Umbilical cord (tissue), 2 donors: ENCODE results near the gene PCID2. TPM values are rescaled to one million over a fixed set of nuclear protein-coding genes. Genes with fewer than 3 reads are reported as not detected.

Experiments used
- DNase-seq: peaks from one replicate; pipeline ENCODE4 v3.0.0-alpha.2; 2015; ENCODE audit warnings: low spot score
- total RNA-seq: library from RNA; depleted of rRNA; stranded (reverse); fragments of >200 nt; gene quantifications from one replicate; pipeline ENCODE4 v1.2.3, GENCODE V29; 2014; ENCODE audit warnings: low replicate concordance; ENCODE audit not compliant: insufficient read depth

The PCID2 gene
- total RNA-seq, 1 donor from 2014 or later, result 79.9 TPM

DNA sequence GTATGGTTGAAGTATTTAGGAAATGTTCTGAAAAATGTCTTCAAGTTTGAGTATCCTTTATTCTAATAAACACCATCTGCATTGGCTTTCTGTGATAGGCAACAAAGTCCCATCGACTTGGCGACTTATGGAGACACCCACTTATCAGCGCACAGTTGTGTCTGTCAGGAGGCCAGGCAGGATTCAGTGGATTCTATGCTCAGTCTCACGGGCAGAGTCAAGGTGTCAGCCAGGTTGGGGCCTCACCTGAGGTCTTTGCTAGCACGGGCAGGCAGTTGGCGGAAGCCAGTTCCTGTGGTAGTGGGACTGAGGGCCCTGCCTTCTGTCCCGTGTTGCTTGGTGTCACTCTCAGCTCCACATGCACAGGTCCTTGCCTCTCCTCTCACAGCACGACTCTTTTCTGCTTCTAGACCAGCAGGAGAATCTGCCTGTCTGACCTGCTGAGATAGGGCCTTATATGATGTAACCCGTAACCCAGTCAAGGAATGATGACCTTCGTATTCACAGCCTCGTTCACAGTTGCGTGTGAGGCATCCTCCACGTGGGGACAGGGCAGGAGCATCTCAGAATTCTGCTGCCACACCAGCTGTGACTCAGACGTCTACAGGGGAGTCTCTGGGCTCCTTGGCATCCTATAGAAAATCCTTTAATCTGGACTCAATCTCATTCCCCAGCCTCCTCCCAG, 10.9 kb upstream of the PCID2 start:
- DNase-seq, result peak; percentile 43

DNA sequence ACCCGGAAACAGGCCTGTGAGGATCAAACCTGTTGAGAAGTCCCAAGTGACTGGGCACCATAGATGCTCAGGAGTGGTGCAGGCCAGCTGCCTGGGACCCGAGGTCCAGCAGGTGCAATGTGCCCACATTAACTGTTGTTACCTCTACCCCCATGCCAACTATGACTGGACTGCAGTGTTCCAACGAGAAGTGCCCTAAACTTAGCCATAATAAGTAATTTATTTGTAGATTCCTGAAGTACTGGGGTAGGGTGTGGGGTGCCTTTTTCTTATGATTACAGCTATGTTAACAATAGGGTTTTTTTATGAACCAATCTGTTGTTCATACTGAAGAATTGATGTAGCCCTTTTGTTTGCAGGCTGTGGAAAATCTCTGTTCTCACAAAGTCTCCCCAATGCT, 10.1 kb upstream of the PCID2 start:
- no peak for DNase-seq

DNA sequence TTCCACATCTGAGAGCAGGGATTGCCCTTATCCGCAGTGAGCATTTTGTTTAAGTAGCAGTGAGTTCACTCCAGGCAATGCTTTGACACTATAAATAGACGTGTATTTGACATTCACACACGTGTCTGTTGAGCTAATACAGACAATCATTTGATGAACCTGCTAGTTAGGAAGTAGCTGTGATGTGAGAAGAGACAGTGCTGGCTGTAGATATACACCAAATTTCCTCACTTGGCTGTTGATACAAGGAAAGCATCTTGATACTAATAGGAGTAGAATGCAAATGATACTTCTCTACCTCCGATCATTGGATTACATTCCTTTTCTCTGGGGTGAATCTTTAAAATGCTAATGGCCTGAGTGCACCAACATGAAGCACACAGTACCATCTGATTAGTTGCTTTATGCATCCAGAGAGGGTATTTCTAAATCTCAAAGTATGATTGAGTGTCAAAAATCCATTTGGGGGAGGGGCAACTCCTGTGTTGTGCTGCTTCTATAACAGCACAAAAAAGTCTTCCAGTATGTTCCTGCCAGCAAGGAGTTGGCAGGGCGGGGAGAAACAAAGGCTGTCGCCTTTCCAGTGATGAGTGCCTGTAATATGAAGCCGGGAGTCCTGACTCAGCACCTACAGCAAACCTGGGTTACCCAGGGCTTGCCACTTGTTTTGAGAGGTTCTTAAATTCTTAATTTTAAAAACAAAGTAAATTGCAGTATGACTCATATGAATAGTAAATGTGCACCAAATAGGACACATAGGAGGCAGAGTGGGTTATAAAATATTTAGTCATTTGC, 8.0 kb upstream of the PCID2 start:
- peak; percentile 30 for DNase-seq

DNA sequence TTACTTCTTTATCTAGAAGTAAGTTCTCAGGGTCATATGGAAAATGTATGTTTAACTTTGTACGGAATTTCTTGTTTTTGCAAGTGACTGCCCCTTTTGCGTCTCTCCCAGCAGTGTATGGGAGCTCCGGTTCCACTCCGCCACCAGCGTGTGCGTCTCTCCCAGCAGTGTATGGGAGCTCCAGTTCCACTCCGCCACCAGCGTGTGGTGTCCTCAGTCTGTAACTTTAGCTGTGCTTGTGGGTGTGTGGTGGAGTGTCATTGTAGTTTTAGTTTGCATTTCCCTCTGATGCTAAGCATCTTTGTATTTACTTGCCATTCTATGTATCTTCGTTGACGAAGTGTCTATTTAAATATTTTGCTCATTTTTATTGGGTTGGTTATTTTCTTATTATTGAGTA, 3.3 kb upstream of the PCID2 start:
- DNase-seq, result no peak

DNA sequence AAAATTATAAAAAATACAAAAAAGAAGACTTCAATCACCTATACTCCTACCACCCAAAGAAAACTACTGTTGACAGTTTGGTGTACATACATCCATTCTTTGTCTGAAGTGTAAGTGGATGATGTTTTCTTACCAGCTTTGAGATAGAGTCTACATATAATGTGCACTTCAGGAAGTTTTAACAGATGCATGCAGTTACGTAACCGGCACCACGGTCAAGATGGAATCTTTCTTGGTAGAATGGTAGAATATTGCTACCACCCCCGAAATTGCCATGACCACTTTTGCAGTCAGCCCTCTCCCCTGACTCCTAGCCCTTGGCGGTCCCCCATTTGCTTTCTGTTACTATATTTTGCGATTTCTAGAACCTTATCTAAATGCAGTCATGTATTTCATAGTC, 2.4 kb upstream of the PCID2 start:
- no peak for DNase-seq

DNA sequence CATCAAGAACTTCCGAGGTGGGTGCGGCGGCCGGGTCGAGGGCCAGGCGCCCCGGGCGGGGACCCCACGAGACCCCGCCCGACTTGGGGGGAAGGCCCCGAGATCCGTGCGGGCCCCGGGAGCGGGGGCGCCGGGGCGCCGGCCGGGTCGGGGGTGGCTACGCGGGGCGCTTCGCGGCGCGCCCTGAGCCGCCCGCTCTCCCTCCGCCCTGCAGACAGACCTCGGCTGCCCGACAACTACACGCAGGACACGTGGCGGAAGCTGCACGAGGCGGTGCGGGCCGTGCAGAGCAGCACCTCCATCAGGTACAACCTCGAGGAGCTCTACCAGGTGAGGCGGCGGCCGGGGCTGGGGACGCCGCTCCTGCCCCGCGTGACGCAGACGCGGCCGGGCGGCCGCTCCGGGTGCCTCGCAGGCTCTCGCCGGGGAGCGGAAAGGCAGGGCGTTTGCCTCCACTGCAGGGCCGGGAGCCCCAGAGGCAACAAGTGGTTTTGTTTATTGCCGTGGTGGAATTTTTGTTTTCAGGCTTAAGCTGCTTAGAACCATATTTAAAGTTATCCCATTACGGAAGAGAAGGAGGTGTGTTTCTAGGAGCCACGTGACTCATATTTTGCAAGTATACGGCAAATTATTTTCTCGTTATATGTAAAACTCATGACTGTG, 1.4 kb upstream of the PCID2 start:
- DNase-seq, result peak; percentile 52

DNA sequence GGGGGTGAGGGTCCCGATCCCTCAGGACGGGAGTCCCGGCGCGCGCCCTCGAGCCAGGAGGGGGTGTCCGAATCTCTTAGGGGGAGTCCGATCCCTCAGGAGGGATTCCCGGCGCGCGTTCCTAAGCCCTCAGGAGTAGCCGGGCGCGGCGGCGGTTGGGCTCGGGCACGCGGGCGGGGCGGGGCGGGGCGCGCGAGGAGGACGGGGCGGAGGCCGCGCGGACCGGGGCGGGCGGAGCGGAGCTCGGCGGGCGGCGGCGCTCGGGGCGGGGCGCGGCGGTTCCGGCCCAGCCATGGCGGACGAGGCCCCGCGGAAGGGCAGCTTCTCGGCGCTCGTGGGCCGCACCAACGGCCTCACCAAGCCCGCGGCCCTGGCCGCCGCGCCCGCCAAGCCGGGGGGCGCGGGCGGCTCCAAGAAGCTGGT, 878 bp upstream of the PCID2 start, which contains the start of gene CUL4A:
Gene CUL4A (plus strand): TSS at position 278 of the 423 bp plus-strand sequence. CDS start 15 bp downstream, at position 293.
- DNase-seq, result peak; percentile 85

DNA sequence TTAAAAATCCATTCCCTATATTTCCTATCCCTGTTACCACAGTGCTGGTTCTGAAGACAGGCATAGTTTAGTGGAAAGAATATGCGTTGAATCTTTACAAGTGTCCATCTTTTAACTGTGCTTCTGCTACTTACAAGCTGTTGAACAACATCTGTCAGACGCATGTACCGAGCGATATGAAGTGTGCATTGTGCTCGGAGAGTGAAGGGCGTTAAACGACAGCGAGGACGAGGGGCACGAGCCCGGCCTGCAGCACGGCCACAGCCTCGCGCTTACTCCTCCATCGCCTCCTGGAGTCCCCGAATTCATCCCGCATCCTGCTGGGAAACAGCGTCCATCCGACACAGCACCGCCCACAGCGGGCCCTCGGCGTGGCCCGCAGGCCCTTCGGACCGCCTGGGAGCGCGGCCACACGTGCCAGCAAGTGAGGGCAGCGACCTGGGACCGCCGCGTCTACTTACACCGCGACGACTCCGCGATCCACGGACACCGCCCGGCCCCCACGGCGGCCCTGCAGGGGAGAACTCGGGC, 514 bp downstream of the PCID2 start:
- DNase-seq, result peak; percentile 33

DNA sequence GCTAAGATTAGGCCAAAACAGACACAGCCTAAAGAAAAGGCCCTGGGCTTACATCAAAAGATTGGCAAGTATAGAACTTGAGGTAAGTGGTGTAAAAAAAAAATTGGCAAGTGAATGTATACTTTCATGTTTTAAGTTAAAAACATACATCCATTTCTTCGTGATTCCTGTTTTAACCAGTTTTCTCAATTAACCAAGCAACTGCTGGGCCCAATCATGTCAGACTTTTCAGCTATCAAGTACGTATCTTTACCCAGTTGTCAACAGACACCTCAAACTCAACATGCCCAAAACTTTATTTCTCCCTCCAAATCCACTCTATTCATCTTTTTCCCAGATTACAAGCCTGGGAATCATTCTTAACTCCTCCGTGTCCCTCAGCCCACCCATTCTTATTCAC, 1.0 kb downstream of the PCID2 start:
- DNase-seq, result no peak

DNA sequence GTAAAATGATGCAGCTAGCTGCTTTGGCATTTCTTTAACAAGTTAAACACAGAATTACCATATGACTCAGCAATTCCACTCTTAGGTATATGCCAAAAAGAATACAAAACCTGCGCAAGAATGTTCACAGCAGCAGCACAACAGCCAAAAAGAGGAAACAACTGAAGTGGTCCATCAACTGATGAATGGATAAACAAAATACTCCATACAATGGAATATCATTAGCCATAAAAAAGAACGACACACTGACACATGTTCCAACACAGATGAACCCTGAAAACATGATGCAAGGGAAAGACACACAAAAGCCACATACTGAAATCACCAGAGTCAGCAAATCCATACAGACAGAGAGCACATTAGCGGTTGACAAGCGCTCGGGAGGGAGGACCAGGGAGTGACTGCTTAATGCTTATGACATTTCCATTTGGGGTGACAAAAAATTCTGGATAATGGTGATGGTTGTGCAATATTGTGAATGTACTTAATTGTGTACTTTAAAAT, 3.0 kb downstream of the PCID2 start:
- no peak for DNase-seq

DNA sequence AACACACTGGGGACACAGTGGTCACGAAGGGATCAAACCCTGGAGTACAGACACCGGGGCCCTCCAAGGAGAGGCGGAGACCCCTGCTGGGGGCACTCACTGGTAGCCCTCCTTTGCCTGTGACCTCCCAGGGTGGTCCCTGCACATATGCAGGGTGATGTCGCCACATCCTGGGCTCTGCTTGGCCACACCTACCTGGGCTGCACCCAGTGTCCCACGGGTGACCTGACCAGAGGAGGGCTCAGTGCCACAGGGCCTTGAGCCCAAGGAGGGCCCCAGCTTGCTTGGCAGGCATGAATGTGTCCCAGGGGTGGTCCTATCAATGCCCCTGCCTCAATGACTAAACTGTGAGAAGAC, 4.1 kb downstream of the PCID2 start:
- no peak for DNase-seq

DNA sequence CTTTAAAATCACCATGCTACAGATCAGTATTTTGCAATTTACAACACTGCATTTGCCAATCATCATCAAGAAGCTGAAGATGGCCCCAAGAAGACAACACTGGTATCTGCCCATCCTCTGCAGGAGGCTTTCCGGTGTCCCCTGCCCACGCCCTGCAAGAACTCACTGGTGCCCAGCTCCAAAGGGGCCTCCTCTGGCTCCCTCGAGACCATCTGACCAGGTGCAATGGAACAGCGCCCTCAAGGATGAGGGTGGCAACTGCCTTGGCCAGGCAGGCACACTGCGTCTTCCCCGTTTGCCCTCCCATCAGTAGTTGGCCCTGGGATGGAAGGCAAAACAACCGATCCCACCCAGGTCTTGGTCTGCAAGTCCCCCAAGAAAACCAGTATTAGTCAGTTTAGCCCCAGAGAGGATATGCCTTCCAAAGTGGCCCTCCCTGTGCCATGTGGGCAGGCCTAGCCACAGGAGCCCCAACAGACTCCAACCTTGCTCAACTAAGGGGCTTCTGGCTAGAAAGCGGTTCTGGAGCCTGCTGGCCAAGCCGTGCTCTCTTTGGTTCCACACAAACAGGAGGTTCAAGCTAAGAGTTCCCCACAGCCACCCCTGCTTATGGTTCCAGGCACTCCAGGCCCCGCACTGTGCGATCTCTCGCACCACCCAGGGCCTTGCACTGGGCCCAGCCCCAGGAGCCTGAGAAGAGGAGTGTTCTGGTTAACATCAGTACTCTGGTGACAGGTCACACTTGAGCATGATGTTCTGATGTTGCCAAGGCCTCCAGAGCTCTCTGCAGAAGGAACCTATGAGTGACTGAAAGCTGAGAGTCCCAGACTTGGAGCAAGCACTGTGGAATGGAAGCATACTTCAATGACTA, 4.7 kb downstream of the PCID2 start:
- DNase-seq, result peak; percentile 33

DNA sequence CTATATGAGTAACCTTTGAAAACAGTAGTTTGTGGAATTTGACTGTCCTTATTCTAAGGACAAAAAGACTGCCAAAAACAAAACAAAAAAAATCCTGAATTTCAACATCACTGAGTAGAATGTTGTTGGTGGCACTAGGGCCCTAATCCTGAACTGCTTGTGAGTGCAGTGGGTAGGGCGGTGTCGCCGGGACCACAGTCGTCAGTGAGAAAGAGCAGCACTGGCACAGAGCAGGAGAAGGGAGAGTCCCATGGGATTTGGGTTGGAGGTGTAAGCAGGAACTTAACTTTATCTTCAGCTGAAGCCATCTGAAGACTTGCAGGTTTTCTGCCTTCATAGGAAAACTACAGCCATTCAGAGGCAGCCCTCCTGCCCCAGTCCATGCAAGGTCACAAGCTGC, 5.6 kb downstream of the PCID2 start:
- DNase-seq, result no peak

DNA sequence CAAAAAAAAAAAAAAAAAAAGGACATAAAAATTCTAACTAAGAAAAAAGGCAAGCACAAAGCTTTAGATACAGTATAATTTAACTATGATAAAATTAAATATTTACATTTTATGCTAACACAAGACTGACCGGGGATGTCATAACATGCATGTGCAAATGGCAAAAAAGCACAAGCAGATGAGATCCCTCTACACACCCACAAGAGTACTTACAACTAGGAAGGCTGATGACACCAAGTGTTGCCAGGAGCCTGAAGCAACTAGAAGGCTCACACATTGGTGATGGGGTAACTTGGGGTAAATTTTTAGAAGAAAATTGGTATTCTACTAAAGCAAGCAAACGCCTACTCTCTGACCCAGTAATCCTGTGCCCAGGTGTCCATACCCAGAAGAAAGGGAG, 6.7 kb downstream of the PCID2 start:
- DNase-seq, result no peak

DNA sequence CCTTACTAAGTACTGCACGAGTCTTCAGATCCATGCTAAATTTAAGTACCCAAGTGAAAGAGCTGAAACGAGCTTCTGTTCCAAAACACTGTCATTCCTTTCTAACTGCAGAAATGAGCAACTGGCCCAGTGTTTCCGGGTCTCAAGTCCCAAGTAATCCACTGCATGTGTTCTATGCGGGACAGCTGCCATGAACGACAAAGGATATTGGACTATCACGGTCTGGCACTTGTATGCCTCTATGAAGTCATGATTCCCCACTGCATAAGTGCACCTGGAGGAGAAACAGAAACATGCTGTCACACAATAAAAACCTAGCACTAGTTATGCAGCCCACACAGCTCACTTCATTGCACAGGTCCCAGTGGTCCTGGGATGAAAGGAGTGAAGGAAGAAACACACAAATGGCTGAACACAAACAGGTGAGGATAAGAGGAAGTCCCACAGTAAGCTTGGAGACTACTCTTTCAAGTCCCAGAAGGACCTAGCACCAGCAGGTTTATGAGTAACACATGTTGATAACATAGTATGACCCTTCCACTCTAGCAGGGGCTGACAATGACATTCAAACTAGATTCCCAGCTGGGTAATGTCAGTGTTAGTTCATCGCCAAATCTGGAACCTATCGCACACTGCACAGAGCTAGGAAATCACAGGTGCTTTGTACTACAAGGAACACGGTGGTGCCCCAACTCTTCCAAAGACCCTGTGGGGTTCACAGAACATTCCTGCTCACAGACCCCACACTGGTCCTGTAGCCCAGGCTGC, 11.3 kb downstream of the PCID2 start:
- no peak for DNase-seq

DNA sequence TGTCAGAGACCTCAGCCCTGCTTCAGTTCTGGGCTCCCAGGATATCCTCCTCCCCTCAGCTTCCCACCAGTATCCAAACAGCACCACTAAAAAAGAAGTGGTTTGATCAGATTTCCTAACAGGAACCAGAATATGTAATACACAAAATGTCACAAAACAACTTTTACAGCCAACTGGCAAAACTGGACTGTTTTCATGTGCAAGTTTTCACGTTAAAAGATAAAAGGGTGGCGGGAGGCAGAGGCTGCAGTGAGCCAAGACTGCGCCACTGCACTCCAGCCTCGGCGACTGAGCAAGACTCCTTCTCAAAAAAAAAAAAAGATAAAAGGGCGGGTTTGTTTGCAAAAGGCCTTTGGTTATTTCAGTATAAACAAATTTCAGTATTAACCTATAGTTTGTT, 13.1 kb downstream of the PCID2 start:
- DNase-seq, result no peak

DNA sequence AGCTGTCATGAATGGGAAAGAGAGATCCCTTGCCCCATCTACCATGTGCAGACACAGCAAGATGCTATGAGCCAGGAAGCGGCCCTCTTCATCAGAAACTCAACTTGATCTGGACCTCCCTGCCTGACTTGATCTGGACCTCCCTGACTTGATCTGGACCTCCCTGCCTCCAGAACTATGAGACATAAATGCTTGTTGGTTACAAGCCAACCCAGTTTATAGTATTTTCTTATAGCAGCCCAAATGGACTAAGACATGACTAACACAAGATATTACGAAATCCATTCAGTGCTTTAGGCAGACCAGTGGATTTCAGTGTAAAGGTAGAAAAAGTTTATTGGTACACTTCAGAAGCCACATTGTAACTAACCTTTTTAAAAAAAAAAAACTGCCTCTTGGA, 15.6 kb downstream of the PCID2 start:
- no peak for DNase-seq

DNA sequence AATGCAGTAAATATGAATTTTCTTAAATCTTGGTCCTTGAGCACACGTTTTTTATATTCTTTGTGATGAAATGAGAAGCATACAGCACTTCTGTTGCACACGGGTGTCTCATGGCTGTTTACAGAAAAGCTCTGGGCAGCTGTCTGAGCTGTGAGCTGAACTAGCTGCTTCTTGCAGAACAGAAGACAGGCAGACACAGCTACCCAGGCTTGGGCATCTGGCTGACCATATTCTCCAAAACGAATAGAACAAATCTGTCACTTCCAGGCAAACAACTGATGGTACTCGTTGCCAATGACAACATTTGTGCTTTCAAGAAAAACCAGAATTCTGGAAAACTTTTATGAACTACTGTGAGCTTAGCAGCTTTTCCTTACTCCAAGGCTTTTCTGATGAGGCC, 16.2 kb downstream of the PCID2 start:
- DNase-seq, result no peak

DNA sequence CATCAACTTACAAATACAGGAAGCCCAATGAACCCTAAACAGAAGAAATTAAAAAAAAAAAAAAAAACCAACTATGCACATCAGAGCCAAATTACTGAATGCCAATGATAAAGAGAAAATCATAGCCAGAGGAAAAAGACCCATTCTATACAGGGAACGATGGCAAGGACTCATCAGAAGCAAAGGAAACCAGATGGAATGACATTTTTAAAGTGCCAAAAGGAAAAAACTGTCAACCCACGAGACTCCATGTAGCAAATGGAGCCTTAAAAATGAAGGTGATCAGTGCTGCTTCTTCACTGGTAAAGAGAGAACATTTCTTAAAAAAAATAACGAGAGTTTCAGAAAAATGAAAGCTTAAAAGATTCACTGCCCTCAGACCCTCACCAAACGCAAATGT, 18.3 kb downstream of the PCID2 start:
- no peak for DNase-seq

DNA sequence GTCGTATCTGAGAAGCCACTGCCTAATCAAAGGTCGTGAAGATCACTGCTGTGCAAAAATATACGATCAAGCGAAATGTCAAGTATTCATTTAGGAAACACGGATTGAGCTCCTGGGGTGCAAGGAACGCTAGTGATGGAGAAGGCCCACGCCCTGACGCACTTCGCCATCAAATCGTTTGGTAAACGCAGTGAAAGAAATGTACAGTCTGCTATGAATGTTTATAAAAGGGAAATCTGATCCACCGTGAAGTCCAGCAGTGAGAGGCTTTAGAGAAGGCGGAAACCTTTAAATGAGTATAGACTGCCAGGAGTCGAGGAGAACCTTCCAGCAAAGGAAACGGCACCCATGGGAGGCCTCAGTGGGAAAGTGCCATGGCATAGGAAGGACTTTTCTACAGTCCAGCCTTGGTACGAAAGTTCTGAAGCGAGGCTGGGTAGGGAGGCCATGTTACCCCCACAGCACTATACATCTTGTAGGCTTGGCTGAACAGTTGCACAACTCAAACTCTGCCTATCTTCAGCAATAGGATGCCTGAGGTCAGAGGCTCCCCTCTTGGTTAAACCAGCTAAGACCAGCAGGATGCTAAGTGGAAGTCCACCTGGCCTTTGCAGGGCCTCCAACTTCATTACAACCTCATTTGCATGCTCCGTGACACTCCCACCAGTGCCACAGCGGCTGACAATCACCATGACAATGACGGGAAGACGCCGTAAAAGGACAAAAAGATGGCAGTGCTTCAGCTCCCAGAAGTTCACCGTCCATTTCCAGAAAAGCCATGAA, 20.4 kb downstream of the PCID2 start:
- DNase-seq, result no peak
